ENCODE data around the gene LYG1.
"Not testable (repeated sequence)": the region's sequence is repeated elsewhere in the genome, so short reads cannot be mapped to it uniquely, and the experiment has no call there.

LYG1 gene

GRCh38 chr2:99337113-99338028, 36.4 kb upstream of the LYG1 start, which contains the start of gene EIF5B:
Gene EIF5B (plus strand): TSS chr2:99337389. CDS start chr2:99337555, 166 bp downstream.
- peak; percentile 79 for DNase-seq (ENCODE audit: low read depth)
- peak; percentile 78 for TF ChIP-seq CTCF (IDR thresholded peaks at IDR 0.05; ENCODE audit: control insufficient read depth, extremely low read depth, insufficient read depth)
- peak within 1 kb of the TSS; percentile 76 for H3K4me3 ChIP-seq (ENCODE audit: low read depth, low read length)

GRCh38 chr2:99336804-99337112, 35.8 kb upstream of the LYG1 start:
- TF ChIP-seq CTCF (IDR thresholded peaks at IDR 0.05; ENCODE audit: control insufficient read depth, extremely low read depth, insufficient read depth) = no peak
- peak overlapping the region; percentile 76 for H3K4me3 ChIP-seq (ENCODE audit: low read depth, low read length)
- no peak for DNase-seq (ENCODE audit: low read depth)

- H3K4me3 ChIP-seq (ENCODE audit: low read depth, low read length) = peak within 1 kb of the TSS; percentile 76
- no peak for TF ChIP-seq CTCF (IDR thresholded peaks at IDR 0.05; ENCODE audit: control insufficient read depth, extremely low read depth, insufficient read depth)
- DNase-seq (ENCODE audit: low read depth) = peak; percentile 98
Measured at GRCh38 chr2:99335911-99336803, 35.2 kb upstream of the LYG1 start, which contains the start of gene TXNDC9. Gene TXNDC9 (minus strand): TSS chr2:99336333. CDS start chr2:99333210, 3,123 bp downstream.

GRCh38 chr2:99325384-99325783, 24.4 kb upstream of the LYG1 start:
- H3K4me3 ChIP-seq (ENCODE audit: low read depth, low read length) = no peak overlapping the region
- no peak for TF ChIP-seq CTCF (IDR thresholded peaks at IDR 0.05; ENCODE audit: control insufficient read depth, extremely low read depth, insufficient read depth)
- no peak for DNase-seq (ENCODE audit: low read depth)

- not testable (repeated sequence) for DNase-seq (ENCODE audit: low read depth); H3K4me3 ChIP-seq (ENCODE audit: low read depth, low read length)
Measured at GRCh38 chr2:99317873-99318200, 16.8 kb upstream of the LYG1 start.

- no peak overlapping the region for H3K4me3 ChIP-seq (ENCODE audit: low read depth, low read length)
- no peak for TF ChIP-seq CTCF (IDR thresholded peaks at IDR 0.05; ENCODE audit: control insufficient read depth, extremely low read depth, insufficient read depth)
- DNase-seq (ENCODE audit: low read depth) = no peak
Measured at GRCh38 chr2:99317161-99317872, 16.3 kb upstream of the LYG1 start.

- no peak for DNase-seq (ENCODE audit: low read depth)
- H3K4me3 ChIP-seq (ENCODE audit: low read depth, low read length) = no peak overlapping the region
- no peak for TF ChIP-seq CTCF (IDR thresholded peaks at IDR 0.05; ENCODE audit: control insufficient read depth, extremely low read depth, insufficient read depth)
Measured at GRCh38 chr2:99299580-99299979, 1.4 kb downstream of the LYG1 start.
